HG02571 (cell line): ENCODE data around the gene AMPD1.

Experiments
- ATAC-seq: cut with Tn5 transposase; IDR thresholded peaks from one replicate; pipeline ENCODE4 v1.9.1; 2021; ENCODE audit warnings: mild to moderate bottlenecking, moderate library complexity; ENCODE audit not compliant: unreplicated experiment

The AMPD1 gene

GRCh38 chr1:114695430-114696058 lies at the start of gene AMPD1:
TSS of gene AMPD1 (minus strand) at chr1:114695546. CDS start at chr1:114695471, 75 bp downstream.
- no peak for ATAC-seq

GRCh38 chr1:114741963-114742746 lies 46.8 kb upstream of the AMPD1 start:
- no peak for ATAC-seq

- ATAC-seq: no peak
Observed at GRCh38 chr1:114740331-114740730, 45.0 kb upstream of the AMPD1 start.

- no peak for ATAC-seq
Observed at GRCh38 chr1:114737314-114737849, 42.0 kb upstream of the AMPD1 start.

- no peak for ATAC-seq
Observed at GRCh38 chr1:114735479-114735878, 40.1 kb upstream of the AMPD1 start.

- ATAC-seq: no peak
Observed at GRCh38 chr1:114729782-114730181, 34.4 kb upstream of the AMPD1 start.

- ATAC-seq: no peak
Observed at GRCh38 chr1:114728553-114728952, 33.2 kb upstream of the AMPD1 start.

- no peak for ATAC-seq
Observed at GRCh38 chr1:114725230-114725629, 29.9 kb upstream of the AMPD1 start.

GRCh38 chr1:114723915-114724314 lies 28.6 kb upstream of the AMPD1 start:
- ATAC-seq: no peak

GRCh38 chr1:114723457-114723856 lies 28.1 kb upstream of the AMPD1 start:
- no peak for ATAC-seq

GRCh38 chr1:114720492-114720891 lies 25.1 kb upstream of the AMPD1 start:
- no peak for ATAC-seq

- ATAC-seq: no peak
Observed at GRCh38 chr1:114719424-114719787, 24.1 kb upstream of the AMPD1 start.

- ATAC-seq: no peak
Observed at GRCh38 chr1:114718661-114719423, 23.5 kb upstream of the AMPD1 start.

- ATAC-seq: peak; percentile 95
Observed at GRCh38 chr1:114716304-114717170, 21.2 kb upstream of the AMPD1 start, which contains the start of gene NRAS. TSS of gene NRAS (minus strand) at chr1:114716771. CDS start at chr1:114716160, 611 bp downstream.

GRCh38 chr1:114715952-114716303 lies 20.6 kb upstream of the AMPD1 start:
- no peak for ATAC-seq

GRCh38 chr1:114712977-114713376 lies 17.6 kb upstream of the AMPD1 start:
- no peak for ATAC-seq

- no peak for ATAC-seq
Observed at GRCh38 chr1:114710360-114710759, 15.0 kb upstream of the AMPD1 start.

- ATAC-seq: no peak
Observed at GRCh38 chr1:114707604-114708003, 12.3 kb upstream of the AMPD1 start.

- no peak for ATAC-seq
Observed at GRCh38 chr1:114703242-114703641, 7.9 kb upstream of the AMPD1 start.

- no peak for ATAC-seq
Observed at GRCh38 chr1:114702737-114703136, 7.4 kb upstream of the AMPD1 start.

GRCh38 chr1:114701931-114702330 lies 6.6 kb upstream of the AMPD1 start:
- no peak for ATAC-seq
